HFF-Myc (cell line): Measurements from ENCODE around the gene SARM1.

ENCODE experiments used
- DNase-seq: peaks from one replicate; pipeline ENCODE4 v3.0.0-alpha.2; 2011; ENCODE audit warnings: low read depth; ENCODE audit errors: extremely low read depth
- H3K4me3 ChIP-seq: replicated peaks from 2 replicates; pipeline ENCODE4 v1.5.1; 2011; ENCODE audit warnings: low read depth, mild to moderate bottlenecking, control low read depth, low read length
- CTCF ChIP-seq: IDR thresholded peaks from 2 replicates; pipeline ENCODE4 v1.5.1; 2012; ENCODE audit warnings: mild to moderate bottlenecking, low read depth, low read length, control low read depth; ENCODE audit errors: missing control alignments

Gene SARM1

DNA sequence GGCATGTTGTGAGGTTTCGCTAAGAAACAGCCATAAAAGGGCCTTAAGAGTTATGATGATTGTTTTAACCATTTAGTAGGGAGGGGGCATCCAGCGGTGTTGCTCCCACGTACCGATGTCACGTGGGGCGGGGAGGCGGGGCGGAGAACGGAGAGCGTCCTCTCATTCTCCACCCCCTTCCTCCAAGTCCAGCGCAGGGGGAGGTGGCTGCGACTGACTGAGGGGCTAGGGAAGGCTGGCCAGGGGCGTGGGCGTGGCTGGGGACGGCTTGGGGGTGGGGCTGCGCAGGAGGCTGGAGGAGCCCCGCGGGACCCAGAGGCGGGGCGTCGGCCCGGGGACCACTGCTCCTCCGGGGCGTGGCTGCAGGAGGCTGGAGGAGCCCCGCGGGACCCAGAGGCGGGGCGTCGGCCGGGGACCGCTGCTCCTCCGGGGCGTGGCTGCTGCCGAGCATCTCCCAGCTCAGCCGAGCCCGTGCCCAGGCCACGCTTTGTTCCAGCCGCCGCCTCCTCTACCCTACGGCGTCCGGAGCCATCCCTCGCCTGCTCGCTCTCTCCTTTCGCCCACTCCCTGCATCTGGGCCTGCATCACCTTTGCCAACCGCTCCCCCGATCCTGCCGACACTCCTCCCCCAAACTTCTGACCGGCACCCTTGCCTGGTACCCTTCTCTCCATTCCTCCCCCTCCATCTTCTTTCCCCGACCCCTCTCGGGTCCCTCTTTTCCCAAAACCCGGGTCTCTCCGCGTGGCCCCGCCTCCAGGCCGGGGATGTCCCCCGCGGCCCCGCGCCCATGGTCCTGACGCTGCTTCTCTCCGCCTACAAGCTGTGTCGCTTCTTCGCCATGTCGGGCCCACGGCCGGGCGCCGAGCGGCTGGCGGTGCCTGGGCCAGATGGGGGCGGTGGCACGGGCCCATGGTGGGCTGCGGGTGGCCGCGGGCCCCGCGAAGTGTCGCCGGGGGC lies at the start of gene SARM1:
Gene SARM1 (plus strand): TSS at position 450 of the 958 bp plus-strand sequence. CDS start 339 bp downstream, at position 789.
- peak; percentile 63 for DNase-seq
- H3K4me3 ChIP-seq: peak within 1 kb of the TSS; percentile 70
- no peak for TF ChIP-seq CTCF

DNA sequence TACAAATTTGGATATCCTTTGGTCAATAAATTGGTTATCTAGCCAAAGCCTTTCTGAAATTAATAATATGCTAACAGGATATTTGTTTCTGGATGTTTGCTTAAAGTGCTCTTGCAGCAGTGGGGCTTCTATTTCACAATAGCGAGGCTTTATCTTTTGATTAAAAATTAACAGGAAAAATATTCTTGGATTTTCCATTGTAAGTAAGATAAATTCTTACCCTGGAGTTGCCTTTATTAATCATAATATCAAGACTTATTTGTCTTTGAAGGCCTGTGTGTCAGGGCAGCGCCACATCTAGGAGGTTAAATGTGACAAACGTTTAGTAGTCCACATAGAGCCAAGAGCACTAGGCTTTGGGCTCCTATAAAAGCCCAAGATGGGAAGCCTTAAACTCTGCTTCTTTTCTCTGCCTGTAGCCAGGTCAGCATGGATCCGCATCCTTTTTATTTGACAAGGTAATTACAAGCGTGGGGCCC lies 47.2 kb upstream of the SARM1 start:
- TF ChIP-seq CTCF: no peak
- H3K4me3 ChIP-seq: no peak overlapping the region
- no peak for DNase-seq

GRCh38 chr17:28324781-28325180 lies 46.7 kb upstream of the SARM1 start:
- TF ChIP-seq CTCF: no peak
- no peak for DNase-seq

DNA sequence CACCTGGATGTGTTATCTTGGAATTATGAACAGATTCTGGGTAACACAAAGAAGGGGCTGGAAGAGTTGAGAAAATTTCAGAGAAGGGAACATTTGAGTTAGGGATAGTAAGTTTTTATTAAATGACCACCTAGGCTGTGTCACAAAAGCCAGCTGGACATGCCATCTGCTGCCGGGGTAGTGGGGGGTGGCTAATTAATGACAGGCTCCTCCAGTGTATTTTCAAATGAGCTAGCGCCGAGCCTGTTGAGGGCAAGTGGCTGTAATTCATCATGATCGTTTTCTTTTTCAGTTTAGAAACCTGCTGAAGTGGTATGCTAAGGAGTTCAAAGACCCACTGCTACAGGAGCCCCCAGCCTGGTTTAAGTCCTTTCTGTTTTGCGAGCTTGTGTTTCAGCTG lies 46.3 kb upstream of the SARM1 start:
- H3K4me3 ChIP-seq: no peak overlapping the region
- DNase-seq: no peak
- TF ChIP-seq CTCF: no peak

More at GRCh38 chr17:28324781-28325180, 46.7 kb upstream of the SARM1 start:
- H3K4me3 ChIP-seq: no peak overlapping the region

- no peak for DNase-seq
- no peak overlapping the region for H3K4me3 ChIP-seq
- no peak for TF ChIP-seq CTCF
Observed at GRCh38 chr17:28326114-28326513, 45.4 kb upstream of the SARM1 start.

- H3K4me3 ChIP-seq: no peak overlapping the region
Observed at GRCh38 chr17:28327031-28327607, 44.4 kb upstream of the SARM1 start.

More at GRCh38 chr17:28327031-28327607, 44.4 kb upstream of the SARM1 start:
- DNase-seq: no peak
- no peak for TF ChIP-seq CTCF
